ENCODE results near the gene ASIC2. TPM values are rescaled to one million over a fixed set of nuclear protein-coding genes. Genes with fewer than 3 reads are reported as not detected.

The ASIC2 gene
- total and polyA plus RNA-seq, 2 donors from 2014 or later = 0.60 to 2.9 TPM

DNA sequence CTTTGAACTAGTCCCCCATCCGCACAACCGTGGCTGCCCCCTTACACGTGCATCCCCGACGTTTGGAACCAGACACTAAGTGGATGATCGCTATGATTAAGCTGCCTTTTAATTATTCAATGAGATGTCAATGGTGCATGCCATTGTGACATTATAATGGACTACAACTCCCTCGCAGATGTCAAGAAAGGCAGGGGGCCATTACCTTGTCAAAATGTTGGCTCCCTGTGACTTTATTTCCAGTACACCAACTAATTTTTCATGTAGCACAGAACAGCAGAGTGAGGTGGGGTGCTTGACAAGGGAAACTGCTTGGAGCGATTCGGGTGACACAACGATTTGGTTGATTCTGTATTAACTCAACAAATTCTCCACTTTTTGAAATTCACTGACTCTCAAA is 26.5 kb downstream of the ASIC2 start:
- H3K4me3 ChIP-seq (ENCODE audit: low read length in 3 of 3) = no peak overlapping the region
- FAIRE-seq (no peak), DNase-seq (no peak)

DNA sequence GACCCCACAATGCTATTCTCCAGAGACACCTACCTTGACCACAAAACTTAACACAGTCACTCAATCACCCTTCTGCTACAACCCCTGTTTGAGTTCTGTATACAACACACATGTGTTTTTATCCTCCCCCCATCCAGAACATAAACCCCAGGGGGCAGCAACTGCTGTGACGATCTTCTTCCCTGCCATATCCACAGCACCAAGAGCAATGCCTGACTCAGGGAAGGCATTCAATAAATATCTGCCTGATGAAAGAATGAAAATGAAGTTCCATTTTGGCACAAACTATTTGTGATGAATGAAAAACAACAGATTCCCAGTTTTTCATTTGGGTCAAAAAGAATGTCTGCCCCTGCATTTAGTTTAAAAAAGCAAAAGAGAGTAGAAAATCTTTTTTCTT is 27.0 kb downstream of the ASIC2 start:
- no peaks in the 10 kb centered on the region for H3K27me3 ChIP-seq (ENCODE audit: control insufficient read depth, insufficient read depth, low read length)
- DNase-seq (no peak), FAIRE-seq (no peak)
- intact Hi-C loops (cut with DNase I) = no loop called here
- H3K4me3 ChIP-seq (ENCODE audit: low read length in 3 of 3) = no peak overlapping the region
- no peak overlapping the region for H3K9ac ChIP-seq (ENCODE audit: low read length in 3 of 3)
- no peaks in the 10 kb centered on the region for H3K36me3 ChIP-seq (ENCODE audit: control insufficient read depth in 2 of 3, insufficient read depth in 3 of 3, low read length in 3 of 3)
- no peak overlapping the region for H3K27ac ChIP-seq (ENCODE audit: low read depth in 2 of 2, low read length in 2 of 2)
- no peaks in the 10 kb centered on the region for H3K9me3 ChIP-seq (ENCODE audit: control insufficient read depth in 2 of 3, insufficient read depth in 1 of 3, low read length in 3 of 3)
- no peak for TF ChIP-seq CTCF (IDR thresholded peaks at IDR 0.05; ENCODE audit: borderline replicate concordance, extremely low read depth, insufficient read depth)
- no peaks in the 10 kb centered on the region for H3K4me1 ChIP-seq (ENCODE audit: control insufficient read depth in 2 of 3, insufficient read depth in 2 of 3, low read depth in 1 of 3, low read length in 3 of 3)

More for the DNA sequence above, 26.5 kb downstream of the ASIC2 start:
- Histone ChIP-seq H3K36me3 (ENCODE audit: control insufficient read depth in 2 of 3, insufficient read depth in 3 of 3, low read length in 3 of 3) (no peaks in the 10 kb centered on the region), H3K27me3 (ENCODE audit: control insufficient read depth, insufficient read depth, low read length) (no peaks in the 10 kb centered on the region), H3K9me3 (ENCODE audit: control insufficient read depth in 2 of 3, insufficient read depth in 1 of 3, low read length in 3 of 3) (no peaks in the 10 kb centered on the region), H3K9ac (ENCODE audit: low read length in 3 of 3) (no peak overlapping the region), H3K27ac (ENCODE audit: low read depth in 2 of 2, low read length in 2 of 2) (no peak overlapping the region), H3K4me1 (ENCODE audit: control insufficient read depth in 2 of 3, insufficient read depth in 2 of 3, low read depth in 1 of 3, low read length in 3 of 3) (no peaks in the 10 kb centered on the region)
- TF ChIP-seq CTCF (IDR thresholded peaks at IDR 0.05; ENCODE audit: borderline replicate concordance, extremely low read depth, insufficient read depth) = no peak
- intact Hi-C loops (cut with DNase I) = no loop called here

DNA sequence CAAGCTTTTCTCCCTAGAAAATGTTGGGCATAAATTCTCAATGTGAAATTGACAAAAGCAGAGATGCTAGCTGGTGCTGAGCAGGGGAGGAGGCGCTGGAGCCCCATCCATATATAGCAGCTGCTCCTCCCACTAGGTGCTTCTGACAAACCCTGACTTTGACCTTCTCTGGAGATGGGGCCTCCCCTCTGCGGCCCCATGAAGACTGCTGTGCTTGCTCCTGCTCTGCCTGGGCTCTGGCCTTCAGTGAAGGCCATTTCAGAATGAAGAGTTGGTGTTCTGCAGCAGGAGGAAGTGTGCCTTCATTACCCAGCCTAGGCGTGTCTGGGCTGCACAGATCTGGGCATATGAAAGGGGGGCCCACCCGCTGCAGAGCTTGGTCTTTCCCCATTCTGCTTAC is 29.7 kb downstream of the ASIC2 start:
- Histone ChIP-seq H3K27ac (ENCODE audit: low read depth in 2 of 2, low read length in 2 of 2) (no peak overlapping the region), H3K27me3 (ENCODE audit: control insufficient read depth, insufficient read depth, low read length) (no peaks in the 10 kb centered on the region), H3K4me3 (ENCODE audit: low read length in 3 of 3) (no peak overlapping the region), H3K4me1 (ENCODE audit: control insufficient read depth in 2 of 3, insufficient read depth in 2 of 3, low read depth in 1 of 3, low read length in 3 of 3) (no peaks in the 10 kb centered on the region), H3K36me3 (ENCODE audit: control insufficient read depth in 2 of 3, insufficient read depth in 3 of 3, low read length in 3 of 3) (no peaks in the 10 kb centered on the region), H3K9me3 (ENCODE audit: control insufficient read depth in 2 of 3, insufficient read depth in 1 of 3, low read length in 3 of 3) (no peaks in the 10 kb centered on the region), H3K9ac (ENCODE audit: low read length in 3 of 3) (no peak overlapping the region)
- DNase-seq (no peak), FAIRE-seq (no peak)
- no peak for TF ChIP-seq CTCF (IDR thresholded peaks at IDR 0.05; ENCODE audit: borderline replicate concordance, extremely low read depth, insufficient read depth)
- intact Hi-C loops (cut with DNase I) = no loop called here

Measured in kidney (tissue), 14 donors.